ENCODE measurements around the gene NDUFAF2. TPM values are rescaled to one million over a fixed set of nuclear protein-coding genes. Genes with fewer than 3 reads are reported as not detected.

Gene NDUFAF2
- total RNA-seq, 1 donor from 2014 or later, result 20.0 TPM

DNA sequence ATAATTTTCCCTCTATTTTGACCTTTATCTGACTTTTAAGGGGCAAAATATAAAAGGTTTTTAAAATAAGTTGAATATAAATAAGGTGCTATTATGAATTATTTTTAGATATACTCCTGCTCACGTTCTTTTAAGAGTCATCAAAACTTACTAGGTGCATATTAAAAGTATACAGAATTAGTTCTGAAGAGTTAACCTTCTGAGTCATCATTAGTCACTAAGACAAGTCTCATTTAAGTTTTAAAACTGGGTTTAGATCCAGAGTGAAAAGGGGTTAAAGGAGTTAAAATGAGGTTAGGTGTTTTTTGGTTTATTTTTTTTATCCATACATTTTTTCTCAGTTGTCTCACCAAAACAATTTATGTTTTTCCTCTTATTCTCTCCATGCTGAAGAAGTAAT is 175.5 kb downstream of the NDUFAF2 start:
- Histone ChIP-seq H3K27ac (no peak overlapping the region), H3K4me1 (no peaks in the 10 kb centered on the region), H3K9me3 (no peaks in the 10 kb centered on the region), H3K36me3 (no peaks in the 10 kb centered on the region), H3K27me3 (ENCODE audit: low read depth) (no peaks in the 10 kb centered on the region), H3K4me3 (no peak overlapping the region)
- TF ChIP-seq, protein P1, sequence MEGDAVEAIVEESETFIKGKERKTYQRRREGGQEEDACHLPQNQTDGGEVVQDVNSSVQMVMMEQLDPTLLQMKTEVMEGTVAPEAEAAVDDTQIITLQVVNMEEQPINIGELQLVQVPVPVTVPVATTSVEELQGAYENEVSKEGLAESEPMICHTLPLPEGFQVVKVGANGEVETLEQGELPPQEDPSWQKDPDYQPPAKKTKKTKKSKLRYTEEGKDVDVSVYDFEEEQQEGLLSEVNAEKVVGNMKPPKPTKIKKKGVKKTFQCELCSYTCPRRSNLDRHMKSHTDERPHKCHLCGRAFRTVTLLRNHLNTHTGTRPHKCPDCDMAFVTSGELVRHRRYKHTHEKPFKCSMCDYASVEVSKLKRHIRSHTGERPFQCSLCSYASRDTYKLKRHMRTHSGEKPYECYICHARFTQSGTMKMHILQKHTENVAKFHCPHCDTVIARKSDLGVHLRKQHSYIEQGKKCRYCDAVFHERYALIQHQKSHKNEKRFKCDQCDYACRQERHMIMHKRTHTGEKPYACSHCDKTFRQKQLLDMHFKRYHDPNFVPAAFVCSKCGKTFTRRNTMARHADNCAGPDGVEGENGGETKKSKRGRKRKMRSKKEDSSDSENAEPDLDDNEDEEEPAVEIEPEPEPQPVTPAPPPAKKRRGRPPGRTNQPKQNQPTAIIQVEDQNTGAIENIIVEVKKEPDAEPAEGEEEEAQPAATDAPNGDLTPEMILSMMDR (IDR thresholded peaks at IDR 0.05), result no peak
- no peak for DNase-seq
- intact Hi-C loops (cut with DNase I), result no loop called here
- no peak for ATAC-seq

DNA sequence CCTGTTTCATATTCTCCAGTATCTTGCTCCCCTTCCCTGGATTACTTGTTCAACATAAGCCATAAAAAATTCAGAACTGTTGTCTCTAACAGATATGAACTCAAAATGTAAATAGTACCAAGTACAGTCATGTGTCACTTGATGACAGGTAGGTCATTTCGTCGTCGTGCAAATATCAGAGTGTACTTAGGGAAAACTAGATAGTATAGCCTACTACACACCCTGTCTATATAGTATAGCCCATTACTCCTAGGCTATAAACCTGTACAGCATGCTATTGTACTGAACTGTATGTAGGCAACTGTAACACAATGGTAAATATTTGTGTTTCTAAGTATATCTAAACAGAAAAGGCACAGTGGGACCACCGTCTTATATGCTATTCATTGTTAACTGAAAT is 178.1 kb downstream of the NDUFAF2 start:
- Histone ChIP-seq H3K27me3 (ENCODE audit: low read depth) (no peaks in the 10 kb centered on the region), H3K9me3 (no peaks in the 10 kb centered on the region), H3K27ac (no peak overlapping the region), H3K4me1 (no peaks in the 10 kb centered on the region), H3K36me3 (no peaks in the 10 kb centered on the region), H3K4me3 (no peak overlapping the region)
- intact Hi-C loops (cut with DNase I), result no loop called here
- ATAC-seq (no peak), DNase-seq (no peak)
- TF ChIP-seq, protein P1 (IDR thresholded peaks at IDR 0.05), result no peak

DNA sequence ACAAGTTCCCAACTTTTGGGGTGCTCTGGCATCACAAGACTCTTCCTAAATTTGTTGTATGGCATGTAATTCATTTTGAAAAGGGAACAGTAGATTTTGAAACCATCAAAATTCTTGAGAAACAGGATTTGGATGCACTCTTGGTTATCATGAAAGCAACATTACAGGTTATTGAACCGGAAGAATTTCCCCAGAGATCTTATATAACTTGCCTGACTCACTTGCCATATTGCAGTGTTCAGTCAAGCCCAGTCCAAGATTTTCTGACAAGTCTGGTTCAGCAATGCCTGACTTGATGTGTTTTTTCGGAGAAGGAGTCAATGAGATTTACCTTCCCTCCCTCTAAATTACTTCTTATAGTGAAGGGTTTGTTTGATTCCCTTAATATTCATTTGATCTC is 185.3 kb downstream of the NDUFAF2 start:
- TF ChIP-seq, protein P1 (IDR thresholded peaks at IDR 0.05), result no peak
- ATAC-seq, result no peak
- no peaks in the 10 kb centered on the region for H3K27me3 ChIP-seq (ENCODE audit: low read depth)
- intact Hi-C loops (cut with DNase I), result no loop called here
- H3K36me3 ChIP-seq, result no peaks in the 10 kb centered on the region
- no peak overlapping the region for H3K27ac ChIP-seq
- H3K4me3 ChIP-seq, result no peak overlapping the region
- no peaks in the 10 kb centered on the region for H3K4me1 ChIP-seq
- DNase-seq, result no peak
- no peaks in the 10 kb centered on the region for H3K9me3 ChIP-seq

DNA sequence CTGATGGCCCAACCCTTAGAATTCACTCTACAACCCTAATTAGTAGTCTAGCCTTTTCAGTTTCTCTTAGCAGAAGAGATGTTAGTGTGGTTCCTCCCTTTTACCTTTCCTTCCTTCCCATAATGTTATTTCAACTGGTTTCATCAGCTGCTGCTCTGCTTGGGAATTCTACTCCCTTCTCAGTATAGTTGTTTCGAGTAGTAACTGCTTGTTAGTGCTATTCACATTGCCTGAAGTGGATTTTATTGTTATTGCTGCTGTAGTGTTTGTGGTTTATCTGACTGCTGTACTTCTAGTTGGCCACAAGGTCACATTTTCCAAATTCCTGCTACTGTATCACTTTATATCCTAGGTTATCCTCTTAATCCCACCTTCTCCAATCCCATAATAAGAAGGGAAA is 187.6 kb downstream of the NDUFAF2 start:
- intact Hi-C loops (cut with DNase I), result no loop called here
- H3K36me3 ChIP-seq, result no peaks in the 10 kb centered on the region
- no peak overlapping the region for H3K27ac ChIP-seq
- no peaks in the 10 kb centered on the region for H3K27me3 ChIP-seq (ENCODE audit: low read depth)
- H3K4me1 ChIP-seq, result no peaks in the 10 kb centered on the region
- no peak for DNase-seq
- no peaks in the 10 kb centered on the region for H3K9me3 ChIP-seq
- TF ChIP-seq, protein P1 (IDR thresholded peaks at IDR 0.05), result no peak
- ATAC-seq, result no peak
- no peak overlapping the region for H3K4me3 ChIP-seq

DNA sequence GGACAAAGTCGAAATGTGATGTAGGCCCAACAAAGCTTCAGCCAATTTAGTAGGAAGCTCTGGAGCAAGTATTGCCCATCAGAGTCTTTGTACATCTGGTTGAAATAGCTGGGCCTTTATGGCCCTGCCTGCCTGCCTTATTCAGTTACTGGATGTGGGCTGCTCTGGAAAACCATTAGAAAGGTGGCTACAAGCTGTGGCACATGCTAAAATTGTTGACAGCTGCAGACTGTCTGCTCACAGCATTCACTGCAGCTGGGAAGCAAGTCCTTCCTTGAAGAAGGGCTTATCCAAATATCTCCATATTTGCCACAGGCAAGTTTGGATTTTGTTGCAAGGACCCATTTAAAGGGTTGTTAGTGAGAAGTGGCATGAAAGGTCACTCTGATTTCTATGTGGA is 192.8 kb downstream of the NDUFAF2 start:
- H3K27ac ChIP-seq, result no peak overlapping the region
- H3K9me3 ChIP-seq, result no peaks in the 10 kb centered on the region
- no peak for ATAC-seq
- TF ChIP-seq, protein P1 (IDR thresholded peaks at IDR 0.05), result no peak
- no peaks in the 10 kb centered on the region for H3K27me3 ChIP-seq (ENCODE audit: low read depth)
- no peak for DNase-seq
- H3K4me3 ChIP-seq, result no peak overlapping the region
- intact Hi-C loops (cut with DNase I), result no loop called here
- H3K36me3 ChIP-seq, result no peaks in the 10 kb centered on the region
- H3K4me1 ChIP-seq, result no peaks in the 10 kb centered on the region
